Astrocyte (in vitro differentiated cells and primary cell): Measurements from ENCODE around the gene FBLN5. TPM values are rescaled to one million over a fixed set of nuclear protein-coding genes. Genes with fewer than 3 reads are reported as not detected.
A peak's percentile ranks its signal among the peaks of the same experiment; 100 is the strongest.

Experiments
- DNase-seq: peaks from one replicate; pipeline ENCODE4 v3.0.0-alpha.2; 2010; ENCODE audit warnings: low read depth
- FAIRE-seq: peaks from 2 replicates; lab custom pipeline; 2011; peaks lifted over from hg19 to GRCh38; lab: Jason Lieb, UNC
- H2AFZ ChIP-seq: 2 replicates; pipeline ENCODE4 v1.6.0; 2012; ENCODE audit warnings: low read depth, low read length, inconsistent platforms
- H3K27ac ChIP-seq: 2 replicates; pipeline ENCODE4 v1.5.1; 2011; ENCODE audit warnings: low read depth, low read length, inconsistent platforms
- H3K27me3 ChIP-seq: 2 replicates; pipeline ENCODE4 v1.6.0; 2011; ENCODE audit warnings: low read length, inconsistent platforms; ENCODE audit not compliant: insufficient read depth
- H3K36me3 ChIP-seq: 2 replicates; pipeline ENCODE4 v1.5.1; 2011; ENCODE audit warnings: low read length, inconsistent platforms; ENCODE audit not compliant: insufficient read depth
- H3K4me1 ChIP-seq: 2 replicates; pipeline ENCODE4 v1.5.1; 2011; ENCODE audit warnings: low read length, inconsistent platforms; ENCODE audit not compliant: insufficient read depth
- H3K4me2 ChIP-seq: 2 replicates; pipeline ENCODE4 v1.6.0; 2012; ENCODE audit warnings: low read length, inconsistent platforms
- H3K4me3 ChIP-seq: 2 replicates; pipeline ENCODE4 v1.5.1; 2011; ENCODE audit warnings: low read depth, mild to moderate bottlenecking, low read length, inconsistent platforms; ENCODE audit not compliant: insufficient read depth
- H3K79me2 ChIP-seq: 2 replicates; pipeline ENCODE4 v1.6.0; 2012; ENCODE audit warnings: mild to moderate bottlenecking, low read length, inconsistent platforms; ENCODE audit not compliant: insufficient read depth
- H3K9ac ChIP-seq: 2 replicates; pipeline ENCODE4 v1.6.0; 2012; ENCODE audit warnings: mild to moderate bottlenecking, low read length, inconsistent platforms
- H3K9me3 ChIP-seq: 2 replicates; pipeline ENCODE4 v1.5.1; 2012; ENCODE audit warnings: low read depth, mild to moderate bottlenecking, low read length, inconsistent platforms; ENCODE audit not compliant: insufficient read depth
- H4K20me1 ChIP-seq: 2 replicates; pipeline ENCODE4 v1.6.0; 2012; ENCODE audit warnings: low read length, inconsistent platforms; ENCODE audit not compliant: insufficient read depth
- H3K27ac Mint-ChIP-seq: one replicate; pipeline ENCODE4 v1.8.0; 2021; ENCODE audit warnings: mild to moderate bottlenecking, mixed read lengths; ENCODE audit not compliant: unreplicated experiment
- H3K27me3 Mint-ChIP-seq: one replicate; pipeline ENCODE4 v1.8.0; 2021; ENCODE audit warnings: low read depth, mixed read lengths; ENCODE audit not compliant: unreplicated experiment
- H3K36me3 Mint-ChIP-seq: one replicate; pipeline ENCODE4 v1.8.0; 2021; ENCODE audit warnings: low read depth, mixed read lengths; ENCODE audit not compliant: unreplicated experiment
- H3K4me1 Mint-ChIP-seq: one replicate; pipeline ENCODE4 v1.8.0; 2021; ENCODE audit warnings: low read depth, mixed read lengths; ENCODE audit not compliant: unreplicated experiment
- H3K4me3 Mint-ChIP-seq: one replicate; pipeline ENCODE4 v1.8.0; 2021; ENCODE audit warnings: mild to moderate bottlenecking, moderate library complexity, mixed read lengths; ENCODE audit not compliant: unreplicated experiment
- H3K9me3 Mint-ChIP-seq: one replicate; pipeline ENCODE4 v1.8.0; 2021; ENCODE audit warnings: mild to moderate bottlenecking, mixed read lengths; ENCODE audit not compliant: unreplicated experiment
- CTCF ChIP-seq: IDR thresholded peaks from 2 replicates; pipeline ENCODE4 v1.5.1; 2011; ENCODE audit warnings: low read depth, mild to moderate bottlenecking, inconsistent platforms, low read length, moderate library complexity; ENCODE audit not compliant: insufficient read depth
- EZH2 ChIP-seq: IDR thresholded peaks from 2 replicates; pipeline ENCODE4 v1.6.1; 2012; ENCODE audit warnings: mild to moderate bottlenecking, low read length, inconsistent platforms; ENCODE audit not compliant: insufficient read depth
- total RNA-seq: library from RNA; stranded (reverse); gene quantifications from 2 replicates; pipeline ENCODE4 v1.2.1, GENCODE V29; 2021

The FBLN5 gene
- total RNA-seq, 1 donor from 2014 or later = 12.5 TPM

- no peaks in the 10 kb centered on the region for H3K9me3 Mint-ChIP-seq
- no peaks in the 10 kb centered on the region for H4K20me1 ChIP-seq
- H3K27ac Mint-ChIP-seq = no peak overlapping the region
- no peak overlapping the region for H3K4me3 Mint-ChIP-seq
- H3K4me2 ChIP-seq = no peak overlapping the region
- no peak overlapping the region for H3K27ac ChIP-seq
- no peaks in the 10 kb centered on the region for H3K27me3 Mint-ChIP-seq
- FAIRE-seq (no peak), DNase-seq (no peak)
- no peaks in the 10 kb centered on the region for H3K27me3 ChIP-seq
- peaks cover 4% of the 10 kb centered on the region for H3K4me1 Mint-ChIP-seq
- no peak overlapping the region for H3K4me3 ChIP-seq
- no peak overlapping the region for H2AFZ ChIP-seq
- no peaks in the 10 kb centered on the region for H3K79me2 ChIP-seq
- peaks cover 38% of the 10 kb centered on the region for H3K36me3 ChIP-seq
- H3K4me1 ChIP-seq = peaks cover 5% of the 10 kb centered on the region
- H3K9me3 ChIP-seq = no peaks in the 10 kb centered on the region
- TF ChIP-seq EZH2 = no peak
- TF ChIP-seq CTCF = no peak
- peaks cover 8% of the 10 kb centered on the region for H3K36me3 Mint-ChIP-seq
- no peak overlapping the region for H3K9ac ChIP-seq
These were observed 39.7 kb upstream of the FBLN5 start for GRCh38 chr14:91987192-91987591.

GRCh38 chr14:91985521-91986255, 38.2 kb upstream of the FBLN5 start:
- DNase-seq (peak; percentile 47), FAIRE-seq (peak; percentile 43)
- H3K27ac ChIP-seq = no peak overlapping the region
- H3K27me3 Mint-ChIP-seq = no peaks in the 10 kb centered on the region
- no peaks in the 10 kb centered on the region for H4K20me1 ChIP-seq
- no peak overlapping the region for H2AFZ ChIP-seq
- no peak for TF ChIP-seq EZH2
- TF ChIP-seq CTCF = no peak
- no peaks in the 10 kb centered on the region for H3K9me3 Mint-ChIP-seq
- H3K36me3 Mint-ChIP-seq = peaks cover 8% of the 10 kb centered on the region
- peaks cover 5% of the 10 kb centered on the region for H3K4me1 ChIP-seq
- H3K4me2 ChIP-seq = peak overlapping the region; percentile 9
- H3K4me1 Mint-ChIP-seq = peaks cover 4% of the 10 kb centered on the region
- no peak overlapping the region for H3K27ac Mint-ChIP-seq
- H3K9me3 ChIP-seq = no peaks in the 10 kb centered on the region
- no peak overlapping the region for H3K4me3 Mint-ChIP-seq
- H3K4me3 ChIP-seq = no peak overlapping the region
- peaks cover 29% of the 10 kb centered on the region for H3K36me3 ChIP-seq
- H3K79me2 ChIP-seq = no peaks in the 10 kb centered on the region
- H3K9ac ChIP-seq = no peak overlapping the region
- H3K27me3 ChIP-seq = no peaks in the 10 kb centered on the region

GRCh38 chr14:91985008-91985407, 37.5 kb upstream of the FBLN5 start:
- Histone ChIP-seq H3K9ac (no peak overlapping the region), H4K20me1 (no peaks in the 10 kb centered on the region), H3K36me3 (peaks cover 29% of the 10 kb centered on the region), H3K27ac (no peak overlapping the region), H3K4me1 (peaks cover 9% of the 10 kb centered on the region), H3K79me2 (no peaks in the 10 kb centered on the region), H3K9me3 (no peaks in the 10 kb centered on the region), H3K4me2 (peak overlapping the region; percentile 9), H3K4me3 (no peak overlapping the region), H2AFZ (no peak overlapping the region), H3K27me3 (no peaks in the 10 kb centered on the region)
- H3K27me3 Mint-ChIP-seq = no peaks in the 10 kb centered on the region
- peaks cover 8% of the 10 kb centered on the region for H3K36me3 Mint-ChIP-seq
- DNase-seq = peak; percentile 78
- FAIRE-seq = peak; percentile 23
- H3K27ac Mint-ChIP-seq = no peak overlapping the region
- H3K4me3 Mint-ChIP-seq = no peak overlapping the region
- peaks cover 9% of the 10 kb centered on the region for H3K4me1 Mint-ChIP-seq
- no peaks in the 10 kb centered on the region for H3K9me3 Mint-ChIP-seq
- TF ChIP-seq CTCF (no peak), EZH2 (no peak)
